ENCODE measurements around the gene EXTL2. TPM values are rescaled to one million over a fixed set of nuclear protein-coding genes. Genes with fewer than 3 reads are reported as not detected.

EXTL2 gene
- total and polyA plus RNA-seq, 2 donors: 12.9 to 67.0 TPM

Other genes with a start within 250 kb of the EXTL2 start
- gene VCAM1, start 175.1 kb downstream of the EXTL2 start, total RNA-seq: 136 TPM
- gene VCAM1, start 175.1 kb downstream of the EXTL2 start, polyA plus RNA-seq: 13.2 TPM
- gene SLC30A7, start 1.2 kb upstream of the EXTL2 start, total RNA-seq: 50.2 TPM
- 4.0 TPM for gene SLC30A7, start 1.2 kb upstream of the EXTL2 start, polyA plus RNA-seq
- 36.4 TPM for gene DPH5, start 130.9 kb upstream of the EXTL2 start, total RNA-seq
- 23.9 TPM for gene DPH5, start 130.9 kb upstream of the EXTL2 start, polyA plus RNA-seq